Lung microvascular endothelial cell (primary cell): ENCODE data around the gene MYEOV. TPM values are rescaled to one million over a fixed set of nuclear protein-coding genes. Genes with fewer than 3 reads are reported as not detected.

Experiments used
- DNase-seq, 2 donors: peaks; one replicate each; pipeline versions ENCODE4 v3.0.0 to v3.0.0-alpha.2; 2010; ENCODE audit warnings: low read depth in 2 of 2
- total RNA-seq: library from RNA; depleted of rRNA; stranded (reverse); fragments of >200 nt; gene quantifications from 2 replicates; pipeline ENCODE4 v1.2.1, GENCODE V29; 2014

Gene MYEOV
- total RNA-seq, 1 donor from 2014 or later, result not detected

GRCh38 chr11:69265911-69266510 lies 27.9 kb upstream of the MYEOV start:
- no peak for DNase-seq

- DNase-seq, result peak in 1 of 2 donors; percentile 23
Measured at GRCh38 chr11:69267395-69267805, 26.6 kb upstream of the MYEOV start.

- DNase-seq, result no peak
Measured at GRCh38 chr11:69268911-69269310, 25.0 kb upstream of the MYEOV start.

- DNase-seq, result no peak
Measured at GRCh38 chr11:69269388-69269787, 24.6 kb upstream of the MYEOV start.

GRCh38 chr11:69269926-69270697 lies 23.8 kb upstream of the MYEOV start:
- no peak for DNase-seq

GRCh38 chr11:69270941-69271340 lies 23.0 kb upstream of the MYEOV start:
- DNase-seq, result no peak

GRCh38 chr11:69272055-69272454 lies 21.9 kb upstream of the MYEOV start:
- DNase-seq, result no peak

GRCh38 chr11:69272831-69273485 lies 21.0 kb upstream of the MYEOV start:
- no peak for DNase-seq

GRCh38 chr11:69273571-69273970 lies 20.4 kb upstream of the MYEOV start:
- DNase-seq, result no peak

GRCh38 chr11:69274531-69275016 lies 19.4 kb upstream of the MYEOV start:
- no peak for DNase-seq

- no peak for DNase-seq
Measured at GRCh38 chr11:69275178-69275577, 18.8 kb upstream of the MYEOV start.

- no peak for DNase-seq
Measured at GRCh38 chr11:69276165-69276564, 17.8 kb upstream of the MYEOV start.

- no peak for DNase-seq
Measured at GRCh38 chr11:69277074-69277809, 16.7 kb upstream of the MYEOV start.

- DNase-seq, result no peak
Measured at GRCh38 chr11:69278091-69278867, 15.7 kb upstream of the MYEOV start.

GRCh38 chr11:69280451-69280850 lies 13.5 kb upstream of the MYEOV start:
- DNase-seq, result no peak

- DNase-seq, result peak in 1 of 2 donors; percentile 45
Measured at GRCh38 chr11:69280994-69281393, 13.0 kb upstream of the MYEOV start.

GRCh38 chr11:69283446-69283845 lies 10.5 kb upstream of the MYEOV start:
- DNase-seq, result no peak

- no peak for DNase-seq
Measured at GRCh38 chr11:69284081-69284511, 9.9 kb upstream of the MYEOV start.

- DNase-seq, result no peak
Measured at GRCh38 chr11:69285091-69285490, 8.9 kb upstream of the MYEOV start.

GRCh38 chr11:69285766-69286165 lies 8.2 kb upstream of the MYEOV start:
- DNase-seq, result no peak
